Trophoblast cell (in vitro differentiated cells and primary cell): Measurements from ENCODE around the gene ZNF662.

Experiments
- DNase-seq, 2 donors: peaks; one replicate each; pipeline ENCODE4 v3.0.0-alpha.2; 2016
- H2AFZ ChIP-seq: 2 replicates; pipeline ENCODE4 v1.6.1; 2013; ENCODE audit warnings: low read length, moderate library complexity, mild to moderate bottlenecking; ENCODE audit not compliant: insufficient read depth, poor library complexity
- H2AK5ac ChIP-seq: 2 replicates; pipeline ENCODE4 v1.6.1; 2013; ENCODE audit warnings: mild to moderate bottlenecking, low read length
- H2BK120ac ChIP-seq: 2 replicates; pipeline ENCODE4 v1.6.1; 2013; ENCODE audit warnings: low read length, mild to moderate bottlenecking, moderate library complexity; ENCODE audit not compliant: insufficient read depth, poor library complexity
- H2BK12ac ChIP-seq: 2 replicates; pipeline ENCODE4 v1.6.1; 2013; ENCODE audit warnings: mild to moderate bottlenecking, low read length, moderate library complexity
- H2BK5ac ChIP-seq: 2 replicates; pipeline ENCODE4 v1.6.1; 2013; ENCODE audit warnings: low read length, low read depth, moderate library complexity, mild to moderate bottlenecking; ENCODE audit not compliant: poor library complexity
- H3K14ac ChIP-seq: 2 replicates; pipeline ENCODE4 v1.6.1; 2013; ENCODE audit warnings: mild to moderate bottlenecking, low read length
- H3K18ac ChIP-seq: 2 replicates; pipeline ENCODE4 v1.6.1; 2013; ENCODE audit warnings: mild to moderate bottlenecking, low read length
- H3K23ac ChIP-seq: 2 replicates; pipeline ENCODE4 v1.6.1; 2013; ENCODE audit warnings: low read length
- H3K27ac ChIP-seq: 2 replicates; pipeline ENCODE4 v1.5.1; 2013; ENCODE audit warnings: low read depth, mild to moderate bottlenecking, inconsistent platforms, low read length, moderate library complexity
- H3K27me3 ChIP-seq: 2 replicates; pipeline ENCODE4 v1.6.1; 2013; ENCODE audit warnings: inconsistent platforms, mild to moderate bottlenecking, low read length, moderate library complexity; ENCODE audit not compliant: insufficient read depth
- H3K36me3 ChIP-seq, 2 experiments: 1 replicate in 1 of 2; 2 replicates in 1 of 2; pipeline ENCODE4 v1.6.1; 2013; ENCODE audit warnings: low read length in 2 of 2, mild to moderate bottlenecking in 2 of 2, moderate library complexity in 1 of 2; ENCODE audit not compliant: insufficient read depth in 2 of 2, control insufficient read depth in 1 of 2
- H3K4ac ChIP-seq: 2 replicates; pipeline ENCODE4 v1.6.1; 2013; ENCODE audit warnings: low read depth, mild to moderate bottlenecking, low read length, moderate library complexity
- H3K4me1 ChIP-seq, 2 experiments: 1 replicate in 1 of 2; 2 replicates in 1 of 2; pipeline ENCODE4 v1.6.1; 2013; ENCODE audit warnings: low read length in 2 of 2, mild to moderate bottlenecking in 2 of 2, moderate library complexity in 1 of 2; ENCODE audit not compliant: insufficient read depth in 2 of 2, control insufficient read depth in 1 of 2
- H3K4me2 ChIP-seq: 2 replicates; pipeline ENCODE4 v1.6.1; 2013; ENCODE audit warnings: inconsistent platforms, mild to moderate bottlenecking, low read length, moderate library complexity
- H3K4me3 ChIP-seq: 2 replicates; pipeline ENCODE4 v1.5.1; 2013; ENCODE audit warnings: mild to moderate bottlenecking, low read depth, low read length, inconsistent platforms
- H3K79me1 ChIP-seq: one replicate; pipeline ENCODE4 v1.6.1; 2013; ENCODE audit warnings: low read length
- H3K79me2 ChIP-seq: 2 replicates; pipeline ENCODE4 v1.6.1; 2013; ENCODE audit warnings: low read length, mild to moderate bottlenecking; ENCODE audit not compliant: control insufficient read depth, insufficient read depth, poor library complexity
- H3K9ac ChIP-seq: 2 replicates; pipeline ENCODE4 v1.6.1; 2013; ENCODE audit warnings: mild to moderate bottlenecking, low read length
- H3K9me3 ChIP-seq: 2 replicates; pipeline ENCODE4 v1.6.1; 2013; ENCODE audit warnings: low read depth, mild to moderate bottlenecking, control low read depth, inconsistent platforms, low read length; ENCODE audit not compliant: insufficient read depth
- H4K12ac ChIP-seq: 2 replicates; pipeline ENCODE4 v1.6.1; 2013; ENCODE audit warnings: low read depth, mild to moderate bottlenecking, low read length, moderate library complexity
- H4K8ac ChIP-seq: 2 replicates; pipeline ENCODE4 v1.6.1; 2013; ENCODE audit warnings: low read depth, mild to moderate bottlenecking, low read length, moderate library complexity
- H4K91ac ChIP-seq: one replicate; pipeline ENCODE4 v1.6.1; 2013; ENCODE audit warnings: low read depth, mild to moderate bottlenecking, low read length, moderate library complexity
- WGBS: extraction: QIAGEN DNeasy Blood & Tissue Kit; methylation state at CpG from one replicate; pipeline ENCODE4 v1.1.7; 2013; ENCODE audit warnings: missing lambda C conversion rate; ENCODE audit not compliant: insufficient read length, insufficient coverage; ENCODE audit errors: extremely low coverage; 5-methylcytosine and 5-hydroxymethylcytosine counted together

ZNF662 gene

GRCh38 chr3:42876940-42877720 lies 28.8 kb upstream of the ZNF662 start:
- WGBS: no CpG with 5 or more reads among the region's 7 CpGs
- H3K36me3 ChIP-seq: no peaks in the 10 kb centered on the region
- no peak overlapping the region for H3K18ac ChIP-seq
- H3K9ac ChIP-seq: no peak overlapping the region
- no peak overlapping the region for H3K4me3 ChIP-seq
- H3K14ac ChIP-seq: no peak overlapping the region
- H3K4me1 ChIP-seq: peaks cover 5 to 8% of the 10 kb centered on the region in 2 experiments
- no peaks in the 10 kb centered on the region for H3K9me3 ChIP-seq
- peaks cover 6% of the 10 kb centered on the region for H3K79me1 ChIP-seq
- H2BK120ac ChIP-seq: no peak overlapping the region
- H3K23ac ChIP-seq: no peak overlapping the region
- peaks cover 6% of the 10 kb centered on the region for H3K79me2 ChIP-seq
- no peak overlapping the region for H2AFZ ChIP-seq
- H3K4ac ChIP-seq: no peak overlapping the region
- no peaks in the 10 kb centered on the region for H3K27me3 ChIP-seq
- no peak overlapping the region for H3K27ac ChIP-seq
- no peak overlapping the region for H2AK5ac ChIP-seq
- no peak for DNase-seq
- H3K4me2 ChIP-seq: no peak overlapping the region
- no peak overlapping the region for H4K91ac ChIP-seq
- no peak overlapping the region for H2BK12ac ChIP-seq
- no peak overlapping the region for H4K8ac ChIP-seq
- H2BK5ac ChIP-seq: no peak overlapping the region
- H4K12ac ChIP-seq: no peak overlapping the region

- H3K4ac ChIP-seq: no peak overlapping the region
- WGBS: no CpG with 5 or more reads among the region's 2 CpGs
These were observed 28.1 kb upstream of the ZNF662 start for GRCh38 chr3:42877881-42878280.

GRCh38 chr3:42880183-42880582 lies 25.8 kb upstream of the ZNF662 start:
- peaks cover 6% of the 10 kb centered on the region for H3K79me2 ChIP-seq
- H4K12ac ChIP-seq: peak overlapping the region; percentile 85
- H3K36me3 ChIP-seq: no peaks in the 10 kb centered on the region
- H3K23ac ChIP-seq: no peak overlapping the region
- peak in 1 of 2 donors; percentile 53 for DNase-seq
- no peak overlapping the region for H3K4ac ChIP-seq
- H2AFZ ChIP-seq: peak overlapping the region; percentile 96
- peak overlapping the region; percentile 84 for H4K91ac ChIP-seq
- H3K27me3 ChIP-seq: no peaks in the 10 kb centered on the region
- peak overlapping the region; percentile 84 for H3K18ac ChIP-seq
- H3K4me1 ChIP-seq: peaks cover 5 to 8% of the 10 kb centered on the region in 2 experiments
- H4K8ac ChIP-seq: peak overlapping the region; percentile 95
- no peak overlapping the region for H2BK12ac ChIP-seq
- no peak overlapping the region for H3K4me2 ChIP-seq
- H3K79me1 ChIP-seq: peaks cover 6% of the 10 kb centered on the region
- H2BK5ac ChIP-seq: no peak overlapping the region
- H3K9ac ChIP-seq: no peak overlapping the region
- no peak overlapping the region for H3K27ac ChIP-seq
- no peak overlapping the region for H2BK120ac ChIP-seq
- H3K4me3 ChIP-seq: no peak overlapping the region
- H3K9me3 ChIP-seq: no peaks in the 10 kb centered on the region
- no CpG with 5 or more reads among the region's 9 CpGs for WGBS
- no peak overlapping the region for H3K14ac ChIP-seq
- H2AK5ac ChIP-seq: peak overlapping the region; percentile 73

More at GRCh38 chr3:42877881-42878280, 28.1 kb upstream of the ZNF662 start:
- peaks cover 6% of the 10 kb centered on the region for H3K79me1 ChIP-seq
- no peak overlapping the region for H2AK5ac ChIP-seq
- H3K27ac ChIP-seq: no peak overlapping the region
- H4K91ac ChIP-seq: no peak overlapping the region
- no peaks in the 10 kb centered on the region for H3K9me3 ChIP-seq
- no peaks in the 10 kb centered on the region for H3K27me3 ChIP-seq
- no peak overlapping the region for H3K18ac ChIP-seq
- H3K36me3 ChIP-seq: no peaks in the 10 kb centered on the region
- H3K4me2 ChIP-seq: no peak overlapping the region
- H3K79me2 ChIP-seq: peaks cover 6% of the 10 kb centered on the region
- no peak overlapping the region for H2BK5ac ChIP-seq
- no peak overlapping the region for H4K12ac ChIP-seq
- no peak overlapping the region for H3K4me3 ChIP-seq
- no peak overlapping the region for H3K14ac ChIP-seq
- no peak overlapping the region for H3K9ac ChIP-seq
- H2BK12ac ChIP-seq: no peak overlapping the region
- no peak overlapping the region for H2AFZ ChIP-seq
- no peak overlapping the region for H2BK120ac ChIP-seq
- DNase-seq: no peak
- no peak overlapping the region for H4K8ac ChIP-seq
- H3K23ac ChIP-seq: no peak overlapping the region
- peaks cover 5 to 8% of the 10 kb centered on the region in 2 experiments for H3K4me1 ChIP-seq

- Histone ChIP-seq H2BK5ac (peak overlapping the region; percentile 2), H3K4me3 (peak overlapping the region; percentile 71), H2BK120ac (peak overlapping the region; percentile 74), H3K9ac (peak overlapping the region; percentile 25), H2AK5ac (peak overlapping the region; percentile 73), H3K4me2 (peak overlapping the region; percentile 74), H3K4ac (peak overlapping the region; percentile 48), H2AFZ (peak overlapping the region; percentile 96), H3K36me3 (no peaks in the 10 kb centered on the region), H3K4me1 (peaks cover 5 to 8% of the 10 kb centered on the region in 2 experiments), H3K14ac (peak overlapping the region; percentile 84), H3K18ac (peak overlapping the region; percentile 84), H3K27me3 (no peaks in the 10 kb centered on the region), H4K12ac (peak overlapping the region; percentile 85), H4K91ac (peak overlapping the region; percentile 84), H3K9me3 (no peaks in the 10 kb centered on the region), H3K79me1 (peaks cover 6% of the 10 kb centered on the region), H3K27ac (no peak overlapping the region), H4K8ac (peak overlapping the region; percentile 95), H2BK12ac (peak overlapping the region; percentile 18), H3K23ac (no peak overlapping the region), H3K79me2 (peaks cover 6% of the 10 kb centered on the region)
- DNase-seq: peak; percentile 83 to 90
- WGBS: no CpG with 5 or more reads among the region's 61 CpGs
These were observed 25.1 kb upstream of the ZNF662 start for GRCh38 chr3:42880601-42881451.
